ENCODE data around the gene STARD7.

STARD7 gene

GRCh38 chr2:96195410-96196066 is 13.1 kb downstream of the STARD7 start:
- no peak for DNase-seq

GRCh38 chr2:96191937-96192670 is 16.5 kb downstream of the STARD7 start:
- DNase-seq, result no peak

GRCh38 chr2:96188821-96189526 is 19.7 kb downstream of the STARD7 start:
- DNase-seq, result no peak

- no peak for DNase-seq
Measured at GRCh38 chr2:96186562-96186961, 22.1 kb downstream of the STARD7 start.

GRCh38 chr2:96185516-96185915 is 23.1 kb downstream of the STARD7 start:
- no peak for DNase-seq

DNA sequence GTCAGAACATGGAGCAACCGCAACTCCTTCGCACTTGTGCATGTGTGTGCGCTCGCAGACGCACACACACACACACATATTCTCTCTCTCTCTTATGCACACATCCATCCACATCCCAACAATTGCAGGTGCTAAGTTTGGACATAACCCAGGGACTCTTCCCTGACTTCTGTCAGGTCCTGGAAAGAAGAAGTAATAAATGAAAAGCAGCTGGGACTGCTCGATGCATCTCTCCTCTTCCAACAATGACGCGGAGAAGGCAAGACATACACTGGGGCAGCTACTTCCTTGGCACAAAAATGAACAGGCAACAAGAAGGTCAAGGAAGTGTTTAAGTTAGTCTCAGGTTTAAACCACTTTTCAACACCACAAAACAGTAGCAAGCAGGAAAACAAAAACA is 23.6 kb downstream of the STARD7 start:
- DNase-seq, result no peak

- no peak for DNase-seq
Measured at GRCh38 chr2:96184188-96184587, 24.4 kb downstream of the STARD7 start.

DNA sequence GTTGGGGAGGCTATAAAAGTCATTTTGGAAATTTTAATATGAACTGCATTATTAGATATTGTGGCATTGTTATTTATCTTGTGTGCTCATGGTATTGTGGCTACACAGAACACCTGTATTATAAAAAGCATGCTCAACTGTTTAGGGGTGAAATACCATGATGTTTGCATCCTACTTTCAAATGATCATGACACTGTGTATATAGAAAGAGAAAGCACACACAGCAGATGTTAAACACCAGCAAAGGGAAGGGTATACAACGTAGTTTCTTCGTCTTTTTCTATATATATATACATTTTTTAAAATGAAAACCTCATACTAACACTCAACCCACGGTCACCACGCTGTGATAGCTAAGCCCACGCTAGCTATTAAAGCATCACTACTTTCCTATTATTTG is 27.1 kb downstream of the STARD7 start:
- DNase-seq, result no peak

- DNase-seq, result no peak
Measured at GRCh38 chr2:96180521-96180920, 28.1 kb downstream of the STARD7 start.

DNA sequence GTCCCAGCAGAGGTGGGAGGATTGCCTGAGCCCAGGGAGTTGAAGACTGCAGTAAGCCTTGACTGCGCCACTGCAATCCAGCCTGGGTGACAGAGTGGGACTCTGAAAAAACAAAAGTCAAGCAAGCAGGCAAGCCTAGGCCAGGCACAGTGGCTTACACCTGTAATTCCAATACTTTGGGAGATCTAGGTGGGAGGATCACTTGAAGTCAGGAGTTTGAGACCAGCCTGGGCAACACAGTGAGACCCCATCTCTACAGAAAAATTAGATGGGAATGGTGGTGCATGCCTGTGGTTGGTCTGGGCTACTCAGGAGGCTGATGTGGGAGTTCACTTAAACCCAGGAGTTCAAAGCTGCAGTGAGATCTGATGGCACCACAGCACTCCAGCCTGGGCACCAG is 28.6 kb downstream of the STARD7 start:
- DNase-seq, result no peak

DNA sequence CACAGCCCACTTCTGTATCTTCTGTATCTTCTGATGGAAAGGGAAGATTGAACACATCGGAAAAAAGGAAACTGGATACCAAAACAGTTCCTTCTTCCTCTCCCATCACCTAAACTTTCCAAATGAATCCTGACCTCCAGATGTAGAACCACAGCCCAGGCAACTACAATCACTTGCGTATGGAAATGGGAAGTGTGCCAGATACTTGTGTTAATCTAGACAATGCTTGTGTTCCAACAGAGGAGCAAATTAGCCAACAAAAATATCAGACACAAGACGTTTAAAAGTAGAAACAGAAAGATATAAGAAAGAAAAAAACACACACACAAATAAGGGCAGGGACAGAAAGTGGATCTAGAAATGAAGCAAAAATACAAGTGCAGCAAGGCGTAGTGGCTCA is 32.0 kb downstream of the STARD7 start:
- DNase-seq, result no peak

DNA sequence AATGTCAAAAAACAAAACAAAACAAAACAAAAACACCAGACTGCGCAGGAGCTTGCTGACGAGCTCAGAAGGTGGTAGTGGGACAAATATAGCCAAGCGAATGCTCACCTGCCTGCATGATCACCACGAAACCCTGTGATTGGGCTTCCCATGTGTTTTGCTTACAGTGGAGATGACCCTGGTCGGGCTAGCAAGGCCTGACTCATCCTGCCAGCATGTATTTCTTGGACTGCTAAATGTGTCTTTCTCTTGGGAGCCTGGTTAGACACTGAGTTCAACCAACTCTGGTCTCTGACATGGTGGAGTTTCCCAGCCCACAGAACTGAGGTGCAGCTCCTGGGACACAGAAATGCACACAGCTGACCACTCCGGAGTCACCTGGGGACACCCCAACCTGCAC is 32.7 kb downstream of the STARD7 start:
- no peak for DNase-seq

DNA sequence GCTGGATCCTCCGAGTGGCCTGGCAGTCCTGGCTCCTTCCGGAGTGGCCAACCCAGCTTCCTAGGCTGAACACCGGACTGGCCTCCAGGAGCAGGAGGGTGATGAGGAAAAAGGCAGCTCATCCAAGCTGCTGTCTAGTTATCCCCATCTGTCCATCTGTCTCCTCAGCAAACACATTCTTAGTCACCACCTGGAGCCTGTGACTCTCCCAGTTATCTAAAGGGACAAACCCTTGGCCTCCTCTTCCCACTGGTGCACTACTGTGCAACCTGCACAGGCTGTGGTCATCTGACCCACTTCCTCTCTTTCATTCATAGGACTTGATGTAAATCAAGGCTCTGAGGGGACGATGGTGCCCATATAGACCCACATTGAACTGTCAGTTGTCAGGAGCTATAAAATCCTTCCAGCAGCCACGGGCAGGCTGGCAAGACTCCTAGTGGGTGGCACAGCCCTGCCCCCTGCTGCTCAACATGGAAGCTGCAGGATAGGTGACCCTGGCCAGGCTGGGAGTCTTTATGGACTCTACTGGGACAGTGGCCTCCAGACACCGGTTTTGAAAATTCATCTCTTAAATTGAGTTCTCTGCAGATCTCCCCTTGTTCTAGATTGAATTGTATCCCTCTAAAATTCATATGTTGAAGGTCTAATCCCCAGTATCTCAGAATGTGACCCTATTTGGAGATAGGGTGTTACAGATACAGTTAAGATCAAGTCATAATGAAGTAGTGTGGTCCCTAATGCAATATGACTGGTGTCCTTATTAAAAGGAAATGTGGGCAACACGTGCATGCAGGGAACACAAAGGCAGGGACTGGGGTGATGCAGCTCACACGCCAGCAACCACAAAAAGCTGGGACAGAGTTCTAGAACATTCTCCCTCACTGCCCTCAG is 34.1 kb downstream of the STARD7 start:
- DNase-seq, result peak; percentile 80

DNA sequence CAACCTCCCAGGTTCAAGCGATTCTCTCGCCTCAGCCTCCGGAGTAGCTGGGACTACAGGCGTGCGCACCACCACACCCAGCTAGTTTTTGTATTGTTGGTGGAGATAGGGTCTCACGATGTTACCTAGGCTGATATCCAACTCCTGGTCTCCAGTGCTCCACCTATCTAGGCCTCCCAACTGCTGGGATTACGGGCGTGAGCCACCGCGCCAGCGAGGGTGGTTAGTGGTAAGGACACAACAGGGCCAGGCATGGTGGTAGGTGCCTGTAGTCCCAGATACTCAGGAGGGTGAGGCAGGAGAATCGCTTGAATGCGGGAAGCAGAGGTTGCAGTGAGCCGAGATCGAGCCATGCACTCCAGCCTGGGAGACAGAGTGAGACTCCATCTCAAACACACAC is 36.8 kb downstream of the STARD7 start:
- DNase-seq, result no peak

DNA sequence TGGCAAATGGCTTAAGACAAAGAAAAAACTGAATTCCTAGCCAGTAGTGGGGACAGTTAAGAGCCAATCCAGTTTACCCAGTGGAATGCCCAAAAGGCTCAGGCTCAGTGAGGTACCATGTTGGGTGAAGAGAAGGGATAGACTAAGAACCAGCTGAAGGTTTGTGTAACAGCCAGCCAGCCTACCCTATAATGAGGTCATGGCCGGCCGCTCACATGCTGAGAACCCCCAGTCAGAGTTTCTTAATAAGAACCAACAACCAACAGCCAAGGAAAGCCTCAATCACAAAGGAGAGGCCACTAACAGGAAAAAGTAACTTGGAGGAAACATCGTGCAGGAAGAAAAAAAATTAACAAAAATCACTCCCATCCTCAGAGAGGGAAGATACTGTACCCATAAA is 38.0 kb downstream of the STARD7 start:
- no peak for DNase-seq

- no peak for DNase-seq
Measured at GRCh38 chr2:96169868-96170507, 38.6 kb downstream of the STARD7 start.

GRCh38 chr2:96167407-96168013 is 41.1 kb downstream of the STARD7 start:
- no peak for DNase-seq

GRCh38 chr2:96164459-96165184 is 44.0 kb downstream of the STARD7 start:
- peak; percentile 55 for DNase-seq

GRCh38 chr2:96163768-96164429 is 44.7 kb downstream of the STARD7 start:
- peak; percentile 80 for DNase-seq

GRCh38 chr2:96163415-96163767 is 45.2 kb downstream of the STARD7 start:
- no peak for DNase-seq

- DNase-seq, result no peak
Measured at GRCh38 chr2:96161898-96162297, 46.7 kb downstream of the STARD7 start.
